H9 (cell line): ENCODE data around the gene DPEP2. TPM values are rescaled to one million over a fixed set of nuclear protein-coding genes. Genes with fewer than 3 reads are reported as not detected.

ENCODE experiments used
- DNase-seq: peaks from one replicate; pipeline ENCODE4 v3.0.0-alpha.2; 2017
- H2AFZ ChIP-seq: one replicate; pipeline ENCODE4 v1.6.1; 2013; ENCODE audit warnings: mild to moderate bottlenecking, low read length, control low read depth, moderate library complexity
- H2AK5ac ChIP-seq: 2 replicates; pipeline ENCODE4 v1.6.1; 2013; ENCODE audit warnings: low read length, control low read depth, mixed read lengths; ENCODE audit not compliant: insufficient read length
- H2BK120ac ChIP-seq: one replicate; pipeline ENCODE4 v1.6.1; 2013; ENCODE audit warnings: low read depth, mild to moderate bottlenecking, low read length, control low read depth, inconsistent platforms; ENCODE audit not compliant: poor library complexity, severe bottlenecking
- H2BK12ac ChIP-seq: 2 replicates; pipeline ENCODE4 v1.6.1; 2013; ENCODE audit warnings: low read length, control low read depth, mixed read lengths, low read depth; ENCODE audit not compliant: insufficient read length
- H2BK15ac ChIP-seq: 2 replicates; pipeline ENCODE4 v1.6.1; 2013; ENCODE audit warnings: low read depth, low read length, control low read depth
- H2BK20ac ChIP-seq: one replicate; pipeline ENCODE4 v1.6.1; 2013; ENCODE audit warnings: low read depth, mild to moderate bottlenecking, low read length, control low read depth, inconsistent platforms; ENCODE audit not compliant: poor library complexity, severe bottlenecking
- H2BK5ac ChIP-seq: 2 replicates; pipeline ENCODE4 v1.6.1; 2013; ENCODE audit warnings: low read length, control low read depth, mixed read lengths; ENCODE audit not compliant: insufficient read length
- H3K14ac ChIP-seq: 2 replicates; pipeline ENCODE4 v1.6.1; 2013; ENCODE audit warnings: low read length, control low read depth; ENCODE audit not compliant: insufficient read depth
- H3K18ac ChIP-seq: 2 replicates; pipeline ENCODE4 v1.6.1; 2013; ENCODE audit warnings: low read depth, mild to moderate bottlenecking, mixed read lengths, low read length, control low read depth; ENCODE audit not compliant: insufficient read length
- H3K23ac ChIP-seq: 2 replicates; pipeline ENCODE4 v1.6.1; 2013; ENCODE audit warnings: low read length, control low read depth, mixed read lengths, low read depth; ENCODE audit not compliant: insufficient read length
- H3K23me2 ChIP-seq: 2 replicates; pipeline ENCODE4 v1.6.1; 2013; ENCODE audit warnings: low read depth, mild to moderate bottlenecking, mixed read lengths, low read length, control low read depth; ENCODE audit not compliant: insufficient read length, poor library complexity, severe bottlenecking
- H3K27ac ChIP-seq: 2 replicates; pipeline ENCODE4 v1.5.1; 2013; ENCODE audit warnings: low read length, control low read depth, mixed read lengths, low read depth; ENCODE audit not compliant: insufficient read length
- H3K27me3 ChIP-seq: 2 replicates; pipeline ENCODE4 v1.6.1; 2013; ENCODE audit warnings: low read length, control low read depth, inconsistent platforms; ENCODE audit not compliant: insufficient read depth
- H3K4ac ChIP-seq: 2 replicates; pipeline ENCODE4 v1.6.1; 2013; ENCODE audit warnings: low read depth, mild to moderate bottlenecking, control low read depth, inconsistent platforms, low read length, moderate library complexity
- H3K4me1 ChIP-seq: 2 replicates; pipeline ENCODE4 v1.6.1; 2013; ENCODE audit warnings: low read length, control low read depth, inconsistent platforms; ENCODE audit not compliant: insufficient read depth
- H3K4me2 ChIP-seq: 2 replicates; pipeline ENCODE4 v1.6.1; 2013; ENCODE audit warnings: low read length, control low read depth, mixed read lengths; ENCODE audit not compliant: insufficient read length, insufficient read depth
- H3K56ac ChIP-seq: 2 replicates; pipeline ENCODE4 v1.6.1; 2013; ENCODE audit warnings: low read depth, mild to moderate bottlenecking, mixed read lengths, low read length, control low read depth; ENCODE audit not compliant: insufficient read length
- H3K79me1 ChIP-seq: 2 replicates; pipeline ENCODE4 v1.6.1; 2013; ENCODE audit warnings: low read depth, mild to moderate bottlenecking, moderate library complexity, low read length, control low read depth, inconsistent platforms; ENCODE audit not compliant: insufficient read depth, poor library complexity, severe bottlenecking
- H3K79me2 ChIP-seq: 2 replicates; pipeline ENCODE4 v1.6.1; 2013; ENCODE audit warnings: low read length, control low read depth, inconsistent platforms; ENCODE audit not compliant: insufficient read depth
- H3K9ac ChIP-seq: 2 replicates; pipeline ENCODE4 v1.6.1; 2013; ENCODE audit warnings: low read length, control low read depth, mixed read lengths; ENCODE audit not compliant: insufficient read length; ENCODE audit errors: extremely low read depth
- H3K9me3 ChIP-seq: one replicate; pipeline ENCODE4 v1.6.1; 2013; ENCODE audit warnings: low read depth, low read length, inconsistent platforms; ENCODE audit not compliant: control insufficient read depth
- H3T11ph ChIP-seq: one replicate; pipeline ENCODE4 v1.6.1; 2013; ENCODE audit warnings: mild to moderate bottlenecking, low read length, control low read depth, inconsistent platforms
- H4K20me1 ChIP-seq: one replicate; pipeline ENCODE4 v1.6.1; 2013; ENCODE audit not compliant: control insufficient read depth, insufficient read length, insufficient read depth
- H4K5ac ChIP-seq: 2 replicates; pipeline ENCODE4 v1.6.1; 2013; ENCODE audit warnings: low read depth, mild to moderate bottlenecking, mixed read lengths, low read length, control low read depth; ENCODE audit not compliant: insufficient read length
- H4K8ac ChIP-seq: replicated peaks from 2 replicates; pipeline ENCODE4 v1.6.1; 2013; ENCODE audit warnings: low read length, control low read depth, mixed read lengths, low read depth; ENCODE audit not compliant: insufficient read length
- H4K91ac ChIP-seq: 2 replicates; pipeline ENCODE4 v1.6.1; 2013; ENCODE audit warnings: low read depth, mild to moderate bottlenecking, moderate library complexity, mixed read lengths, low read length, control low read depth; ENCODE audit not compliant: insufficient read length
- H3K27ac Mint-ChIP-seq, 3 experiments: 2 replicates in 2 of 3; 3 replicates in 1 of 3; pipeline ENCODE4 v1.8.0; 2020 to 2021; ENCODE audit warnings: mixed read lengths in 3 of 3, mild to moderate bottlenecking in 1 of 3, moderate library complexity in 1 of 3
- H3K27me3 Mint-ChIP-seq: 2 replicates; pipeline ENCODE4 v1.8.0; 2021; ENCODE audit warnings: low read depth, mild to moderate bottlenecking, moderate library complexity, mixed read lengths
- H3K36me3 Mint-ChIP-seq, 3 experiments: 2 replicates in 2 of 3; 3 replicates in 1 of 3; pipeline ENCODE4 v1.8.0; 2020 to 2021; ENCODE audit warnings: low read depth in 3 of 3, mixed read lengths in 3 of 3; ENCODE audit not compliant: insufficient read depth in 1 of 3
- H3K4me1 Mint-ChIP-seq, 2 experiments: 2 replicates each; pipeline ENCODE4 v1.8.0; 2020; ENCODE audit warnings: mixed read lengths in 2 of 2
- H3K4me3 Mint-ChIP-seq, 2 experiments: 2 replicates in 1 of 2; 3 replicates in 1 of 2; pipeline ENCODE4 v1.8.0; 2020 to 2021; ENCODE audit warnings: mild to moderate bottlenecking in 2 of 2, mixed read lengths in 2 of 2, moderate library complexity in 1 of 2
- H3K9me3 Mint-ChIP-seq, 2 experiments: 2 replicates in 1 of 2; 3 replicates in 1 of 2; pipeline ENCODE4 v1.8.0; 2020; ENCODE audit warnings: mild to moderate bottlenecking in 2 of 2, mixed read lengths in 2 of 2, moderate library complexity in 1 of 2
- WGBS: extraction: QIAGEN DNeasy Blood & Tissue Kit; methylation state at CpG from one replicate; pipeline ENCODE4 v1.1.7; 2013; ENCODE audit warnings: missing lambda C conversion rate, low lambda C conversion rate, mixed read lengths; ENCODE audit not compliant: insufficient read length; ENCODE audit errors: extremely low coverage; 5-methylcytosine and 5-hydroxymethylcytosine counted together
- total RNA-seq: library from RNA; stranded (reverse); gene quantifications from 2 replicates; pipeline ENCODE4 v1.2.1, GENCODE V29; 2021
- TF ChIP-seq, protein P1 (sequence below): fragments of 200-600 bp; sonication (generic); conservative IDR thresholded peaks from 3 replicates; pipeline ENCODE4 v1.8.0; 2021; ENCODE audit warnings: antibody characterized with exemption, mild to moderate bottlenecking

The DPEP2 gene
- total RNA-seq, 1 experiment from 2014 or later, result not detected

DNA sequence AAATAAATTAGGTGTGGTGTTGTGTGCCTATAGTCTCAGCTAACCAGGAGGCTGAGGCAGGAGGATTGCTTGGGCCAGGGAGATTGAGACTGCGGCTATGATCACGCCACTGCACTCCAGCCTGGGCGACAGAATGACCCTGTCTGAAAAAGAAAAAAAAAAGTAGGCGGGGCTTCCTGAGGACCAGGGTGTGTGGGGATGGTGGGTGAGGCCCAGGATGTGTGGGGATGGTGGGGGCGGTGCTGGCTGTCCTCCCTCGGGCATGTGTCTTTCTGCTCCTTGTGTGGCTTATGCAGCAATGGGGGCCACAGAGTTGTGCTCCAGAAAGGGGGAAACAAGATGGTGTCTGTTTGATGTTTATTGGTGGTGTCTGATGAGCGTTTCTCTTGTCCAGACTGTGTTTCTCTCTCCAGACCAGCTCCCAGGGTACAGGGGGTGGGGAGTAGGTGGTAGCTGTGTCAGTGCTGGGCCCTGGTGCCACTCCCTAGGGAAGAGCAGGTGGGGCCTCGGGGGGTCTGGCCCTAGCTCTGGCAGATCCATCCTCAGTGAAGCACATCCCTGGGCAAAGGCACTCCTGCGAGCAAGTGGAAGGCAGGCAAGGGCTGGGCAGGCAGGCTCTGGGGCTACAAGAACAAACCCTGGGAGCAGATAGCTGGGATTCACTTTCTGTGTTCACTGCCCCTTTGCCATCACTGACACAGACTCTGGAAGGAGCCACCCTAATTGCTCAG is 57.6 kb downstream of the DPEP2 start:
- Histone ChIP-seq H2BK5ac (no peak overlapping the region), H3K14ac (no peak overlapping the region), H3K4ac (no peak overlapping the region), H3K23me2 (peaks cover 4% of the 10 kb centered on the region), H3K56ac (no peak overlapping the region), H2BK12ac (no peak overlapping the region), H4K5ac (no peak overlapping the region), H3K79me2 (no peaks in the 10 kb centered on the region), H4K91ac (no peak overlapping the region), H3K18ac (no peak overlapping the region), H3K27ac (no peak overlapping the region), H2BK120ac (no peak overlapping the region), H2AFZ (no peak overlapping the region), H2BK15ac (no peak overlapping the region), H3K4me2 (no peak overlapping the region), H2BK20ac (no peak overlapping the region), H3K4me1 (0 out of 2 replicates have a peak, but pooled peaks cover 3% of the 10 kb centered on the region), H4K8ac (no peak overlapping the region), H3K9ac (no peak overlapping the region), H3T11ph (no peak overlapping the region), H3K79me1 (no peaks in the 10 kb centered on the region), H4K20me1 (no peaks in the 10 kb centered on the region), H3K9me3 (no peaks in the 10 kb centered on the region), H3K23ac (no peak overlapping the region), H3K27me3 (no peaks in the 10 kb centered on the region), H2AK5ac (no peak overlapping the region)
- TF ChIP-seq, protein P1, sequence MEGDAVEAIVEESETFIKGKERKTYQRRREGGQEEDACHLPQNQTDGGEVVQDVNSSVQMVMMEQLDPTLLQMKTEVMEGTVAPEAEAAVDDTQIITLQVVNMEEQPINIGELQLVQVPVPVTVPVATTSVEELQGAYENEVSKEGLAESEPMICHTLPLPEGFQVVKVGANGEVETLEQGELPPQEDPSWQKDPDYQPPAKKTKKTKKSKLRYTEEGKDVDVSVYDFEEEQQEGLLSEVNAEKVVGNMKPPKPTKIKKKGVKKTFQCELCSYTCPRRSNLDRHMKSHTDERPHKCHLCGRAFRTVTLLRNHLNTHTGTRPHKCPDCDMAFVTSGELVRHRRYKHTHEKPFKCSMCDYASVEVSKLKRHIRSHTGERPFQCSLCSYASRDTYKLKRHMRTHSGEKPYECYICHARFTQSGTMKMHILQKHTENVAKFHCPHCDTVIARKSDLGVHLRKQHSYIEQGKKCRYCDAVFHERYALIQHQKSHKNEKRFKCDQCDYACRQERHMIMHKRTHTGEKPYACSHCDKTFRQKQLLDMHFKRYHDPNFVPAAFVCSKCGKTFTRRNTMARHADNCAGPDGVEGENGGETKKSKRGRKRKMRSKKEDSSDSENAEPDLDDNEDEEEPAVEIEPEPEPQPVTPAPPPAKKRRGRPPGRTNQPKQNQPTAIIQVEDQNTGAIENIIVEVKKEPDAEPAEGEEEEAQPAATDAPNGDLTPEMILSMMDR, result no peak
- no peaks in the 10 kb centered on the region for H3K27me3 Mint-ChIP-seq
- DNase-seq, result no peak
- H3K9me3 Mint-ChIP-seq, result no peaks in the 10 kb centered on the region; a peak in 1 of 5 replicates
- no peak overlapping the region for H3K4me3 Mint-ChIP-seq
- peaks cover 9 to 23% of the 10 kb centered on the region in 2 experiments for H3K4me1 Mint-ChIP-seq
- WGBS, result no CpG with 5 or more reads among the region's 9 CpGs
- H3K36me3 Mint-ChIP-seq, result peaks cover 11 to 41% (median 15%) of the 10 kb centered on the region in 3 experiments; a peak in 5 of 7 replicates
- H3K27ac Mint-ChIP-seq, result peak overlapping the region in 2 of 3 experiments; percentile 41 to 44; a peak in 2 of 7 replicates
